Neural crest cell (in vitro differentiated cells): ENCODE measurements around the gene MACROD1. TPM values are rescaled to one million over a fixed set of nuclear protein-coding genes. Genes with fewer than 3 reads are reported as not detected.
A peak's percentile ranks its signal among the peaks of the same experiment; 100 is the strongest.
"Not testable (repeated sequence)": the region's sequence is repeated elsewhere in the genome, so short reads cannot be mapped to it uniquely, and the experiment has no call there.

Experiments
- DNase-seq: peaks from one replicate; pipeline ENCODE4 v3.0.0; 2021; ENCODE audit warnings: low read depth, mixed read lengths, low spot score
- H3K27ac Mint-ChIP-seq: one replicate; pipeline ENCODE4 v1.8.0; 2021; ENCODE audit warnings: mild to moderate bottlenecking, mixed read lengths; ENCODE audit not compliant: unreplicated experiment
- H3K27me3 Mint-ChIP-seq: 2 replicates; pipeline ENCODE4 v1.8.0; 2021; ENCODE audit warnings: low read depth, mild to moderate bottlenecking, mixed read lengths
- H3K36me3 Mint-ChIP-seq: 2 replicates; pipeline ENCODE4 v1.8.0; 2021; ENCODE audit warnings: low read depth, mild to moderate bottlenecking, mixed read lengths
- H3K4me1 Mint-ChIP-seq: 2 replicates; pipeline ENCODE4 v1.8.0; 2021; ENCODE audit warnings: mixed read lengths
- H3K4me3 Mint-ChIP-seq: one replicate; pipeline ENCODE4 v1.8.0; 2021; ENCODE audit warnings: mild to moderate bottlenecking, mixed read lengths
- H3K9me3 Mint-ChIP-seq: 2 replicates; pipeline ENCODE4 v1.8.0; 2021; ENCODE audit warnings: mixed read lengths
- total RNA-seq: library from RNA; stranded (reverse); gene quantifications from 2 replicates; pipeline ENCODE4 v1.2.1, GENCODE V29; 2021
- TF ChIP-seq, protein P1 (sequence below): fragments of 200-600 bp; sonication (generic); conservative IDR thresholded peaks from 2 replicates; pipeline ENCODE4 v1.5.0; 2021; ENCODE audit warnings: antibody characterized with exemption, mild to moderate bottlenecking

The MACROD1 gene
- total RNA-seq, 1 donor from 2014 or later: 26.1 TPM

DNA sequence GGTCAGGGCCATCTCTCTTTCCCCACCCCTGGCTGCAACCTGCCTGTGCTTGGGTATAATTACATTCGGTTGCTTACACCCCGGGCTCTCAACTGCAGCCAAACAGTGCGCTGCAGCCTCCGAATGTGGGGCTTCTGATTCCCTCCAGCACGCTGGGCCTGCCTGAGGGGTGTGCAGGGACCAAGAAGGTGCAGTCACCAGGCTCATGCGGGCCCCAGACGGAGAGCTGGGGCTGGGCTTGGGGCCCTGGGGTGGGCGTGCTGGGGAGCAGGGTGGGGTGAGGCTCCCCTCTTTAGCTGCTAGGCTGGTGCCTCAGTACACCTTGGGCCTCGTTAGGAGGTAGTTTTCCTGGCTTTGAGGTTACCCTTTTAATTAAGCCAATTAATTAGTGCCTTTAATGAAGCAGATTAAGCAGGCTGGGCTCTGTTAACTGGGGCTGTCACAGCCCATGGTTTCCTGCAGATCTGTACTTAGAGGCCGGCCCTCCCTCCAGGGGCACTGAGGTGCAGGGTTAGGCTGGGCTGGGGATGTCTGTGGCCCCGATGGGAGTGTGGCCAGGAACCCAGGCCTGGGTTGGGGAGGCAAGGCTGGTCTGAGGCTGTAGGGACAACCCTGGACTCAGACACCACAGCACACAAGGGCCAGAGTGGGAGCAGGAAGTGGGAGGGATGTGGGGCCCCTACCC, 112.8 kb downstream of the MACROD1 start:
- no peak overlapping the region for H3K27ac Mint-ChIP-seq
- DNase-seq: no peak
- H3K4me1 Mint-ChIP-seq: peaks cover 30% of the 10 kb centered on the region
- H3K36me3 Mint-ChIP-seq: no peaks in the 10 kb centered on the region
- no peaks in the 10 kb centered on the region for H3K9me3 Mint-ChIP-seq
- TF ChIP-seq, protein P1, sequence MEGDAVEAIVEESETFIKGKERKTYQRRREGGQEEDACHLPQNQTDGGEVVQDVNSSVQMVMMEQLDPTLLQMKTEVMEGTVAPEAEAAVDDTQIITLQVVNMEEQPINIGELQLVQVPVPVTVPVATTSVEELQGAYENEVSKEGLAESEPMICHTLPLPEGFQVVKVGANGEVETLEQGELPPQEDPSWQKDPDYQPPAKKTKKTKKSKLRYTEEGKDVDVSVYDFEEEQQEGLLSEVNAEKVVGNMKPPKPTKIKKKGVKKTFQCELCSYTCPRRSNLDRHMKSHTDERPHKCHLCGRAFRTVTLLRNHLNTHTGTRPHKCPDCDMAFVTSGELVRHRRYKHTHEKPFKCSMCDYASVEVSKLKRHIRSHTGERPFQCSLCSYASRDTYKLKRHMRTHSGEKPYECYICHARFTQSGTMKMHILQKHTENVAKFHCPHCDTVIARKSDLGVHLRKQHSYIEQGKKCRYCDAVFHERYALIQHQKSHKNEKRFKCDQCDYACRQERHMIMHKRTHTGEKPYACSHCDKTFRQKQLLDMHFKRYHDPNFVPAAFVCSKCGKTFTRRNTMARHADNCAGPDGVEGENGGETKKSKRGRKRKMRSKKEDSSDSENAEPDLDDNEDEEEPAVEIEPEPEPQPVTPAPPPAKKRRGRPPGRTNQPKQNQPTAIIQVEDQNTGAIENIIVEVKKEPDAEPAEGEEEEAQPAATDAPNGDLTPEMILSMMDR: no peak
- no peak overlapping the region for H3K4me3 Mint-ChIP-seq
- H3K27me3 Mint-ChIP-seq: peaks cover 5% of the 10 kb centered on the region

DNA sequence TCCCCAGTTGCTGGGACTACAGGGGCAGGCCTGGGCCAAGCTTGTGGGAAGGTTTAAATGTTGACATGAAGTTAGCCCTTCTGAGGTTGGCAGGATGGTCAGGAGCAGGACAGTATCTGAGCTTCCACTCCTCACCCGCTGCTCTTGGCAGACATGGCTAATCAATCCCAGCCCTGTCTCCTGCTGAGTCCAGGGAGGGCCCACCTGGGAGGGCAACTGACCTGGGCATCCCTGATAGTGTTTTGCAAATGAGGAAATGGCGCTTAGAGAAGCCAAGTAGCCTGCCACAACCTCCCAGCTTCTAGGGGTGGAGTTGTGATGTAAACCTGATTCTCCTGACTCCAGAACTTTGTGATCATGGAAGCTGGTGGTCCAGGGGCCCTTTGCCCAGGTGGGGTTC, 113.5 kb downstream of the MACROD1 start:
- H3K4me3 Mint-ChIP-seq: no peak overlapping the region
- no peak for DNase-seq
- no peak overlapping the region for H3K27ac Mint-ChIP-seq
- TF ChIP-seq, protein P1: no peak
- peaks cover 32% of the 10 kb centered on the region for H3K4me1 Mint-ChIP-seq
- peaks cover 5% of the 10 kb centered on the region for H3K27me3 Mint-ChIP-seq
- no peaks in the 10 kb centered on the region for H3K9me3 Mint-ChIP-seq
- no peaks in the 10 kb centered on the region for H3K36me3 Mint-ChIP-seq

DNA sequence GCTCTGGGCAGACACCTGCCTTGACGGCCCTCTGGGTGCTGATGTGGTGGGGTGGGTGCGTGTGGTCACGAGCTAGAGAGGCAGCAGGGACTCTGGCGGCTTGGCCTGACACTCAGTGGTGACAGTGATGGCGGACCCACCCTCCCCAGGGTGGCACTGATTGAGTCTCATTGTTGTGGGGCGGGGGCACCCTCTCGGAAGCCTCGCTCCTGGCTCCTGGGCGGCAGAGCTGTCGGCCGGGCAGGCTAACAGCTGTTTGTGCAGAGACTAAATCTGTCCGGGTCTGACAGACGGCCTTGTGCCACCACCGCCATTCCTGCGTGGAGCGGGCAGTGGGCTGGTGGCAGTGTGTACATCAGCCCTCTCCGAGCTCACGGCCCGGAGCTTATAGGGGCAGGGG, 114.6 kb downstream of the MACROD1 start:
- Mint-ChIP-seq H3K4me1 (peaks cover 41% of the 10 kb centered on the region), H3K27me3 (peaks cover 5% of the 10 kb centered on the region), H3K9me3 (no peaks in the 10 kb centered on the region), H3K4me3 (no peak overlapping the region), H3K27ac (no peak overlapping the region), H3K36me3 (no peaks in the 10 kb centered on the region)
- DNase-seq: no peak
- TF ChIP-seq, protein P1: no peak

DNA sequence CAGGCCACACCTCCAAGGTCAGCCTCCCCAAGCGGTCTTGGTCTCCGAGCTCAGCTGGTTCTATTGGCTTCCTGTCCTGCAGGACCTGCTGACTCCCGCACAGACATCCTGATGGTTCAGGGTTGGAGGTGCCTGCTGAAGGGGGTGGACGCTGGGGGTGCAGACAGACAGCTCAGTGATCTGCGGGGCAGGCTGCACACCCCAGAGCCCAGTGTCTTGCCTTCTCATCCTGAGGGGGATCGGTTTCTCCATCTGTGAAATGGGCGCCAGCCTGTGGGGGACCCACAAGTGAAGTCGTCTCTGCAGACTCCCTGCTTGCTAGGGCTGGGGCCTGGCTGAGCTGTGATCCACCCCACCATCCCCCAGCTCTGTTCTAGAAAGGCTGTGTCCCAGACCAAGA, 116.4 kb downstream of the MACROD1 start:
- no peak overlapping the region for H3K4me3 Mint-ChIP-seq

DNA sequence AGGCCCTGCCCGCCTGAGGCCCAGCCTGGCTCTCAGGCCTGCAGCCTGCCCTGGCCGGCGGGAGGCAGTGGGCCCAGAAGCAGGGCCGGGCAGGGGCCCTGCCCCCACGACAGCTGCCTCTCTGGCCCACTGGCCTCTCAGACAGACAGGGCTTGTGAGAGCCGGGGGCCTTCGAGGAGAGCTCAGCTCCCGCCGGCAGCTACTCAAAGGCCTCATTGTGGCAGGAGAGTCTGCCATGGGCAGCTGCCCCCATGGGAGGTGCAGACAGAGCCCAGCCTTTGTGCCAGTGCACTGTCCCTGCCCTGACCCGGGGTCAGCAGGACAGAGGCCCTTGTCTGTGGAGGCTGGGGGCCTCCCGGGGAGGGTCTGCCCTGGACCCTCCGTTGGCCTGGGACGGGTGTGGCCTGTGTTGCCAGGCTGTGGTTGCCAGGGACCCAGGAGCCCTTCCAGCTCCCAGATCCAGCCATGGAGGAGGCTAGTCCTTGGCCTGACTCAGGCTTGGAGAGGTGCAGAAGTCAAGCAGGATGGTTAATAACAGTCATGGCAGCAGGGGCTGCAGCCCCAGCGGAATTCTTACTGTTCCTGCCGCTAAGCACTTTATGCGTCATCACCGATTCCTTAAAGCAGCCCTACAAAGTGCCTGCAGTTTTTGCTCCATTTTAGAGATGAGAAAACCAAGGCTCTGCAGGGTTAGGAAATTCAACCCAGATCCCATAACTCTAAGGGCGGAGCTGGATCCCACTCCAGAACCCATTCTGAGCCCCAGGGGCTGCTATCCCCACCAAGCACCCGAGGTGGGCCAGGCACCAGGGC, 117.7 kb downstream of the MACROD1 start:
- H3K27ac Mint-ChIP-seq: peak overlapping the region; percentile 92
- TF ChIP-seq, protein P1: no peak
- H3K4me3 Mint-ChIP-seq: peak overlapping the region; percentile 49
- no peaks in the 10 kb centered on the region for H3K36me3 Mint-ChIP-seq
- no peaks in the 10 kb centered on the region for H3K27me3 Mint-ChIP-seq
- no peaks in the 10 kb centered on the region for H3K9me3 Mint-ChIP-seq
- DNase-seq: peak; percentile 66
- H3K4me1 Mint-ChIP-seq: peaks cover 22% of the 10 kb centered on the region

More for the DNA sequence above, 116.4 kb downstream of the MACROD1 start:
- Mint-ChIP-seq H3K36me3 (no peaks in the 10 kb centered on the region), H3K27me3 (no peaks in the 10 kb centered on the region), H3K9me3 (no peaks in the 10 kb centered on the region), H3K4me1 (peaks cover 29% of the 10 kb centered on the region), H3K27ac (no peak overlapping the region)
- no peak for DNase-seq
- TF ChIP-seq, protein P1: no peak

DNA sequence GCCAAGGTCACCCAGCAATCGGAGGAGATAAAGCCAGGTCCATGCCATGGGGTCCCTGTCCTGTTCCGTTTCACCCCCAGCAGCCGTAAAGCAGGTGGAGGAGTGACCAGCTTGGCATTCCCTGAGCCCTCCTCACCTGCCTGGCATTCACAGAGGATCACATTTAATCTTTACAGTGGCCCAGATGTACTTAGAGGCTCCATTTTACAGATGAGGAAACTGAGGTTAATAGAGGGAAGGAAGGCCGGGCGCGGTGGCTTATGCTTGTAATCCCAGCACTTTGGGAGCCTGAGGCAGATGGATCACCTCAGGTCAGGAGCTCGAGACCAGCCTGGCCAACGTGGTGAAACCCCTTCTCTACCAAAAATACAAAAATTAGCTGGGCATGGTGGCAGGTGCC, 118.5 kb downstream of the MACROD1 start:
- not testable (repeated sequence) for H3K9me3 Mint-ChIP-seq, H3K27me3 Mint-ChIP-seq, H3K36me3 Mint-ChIP-seq, H3K4me3 Mint-ChIP-seq, DNase-seq
- peaks cover 26% of the 10 kb centered on the region for H3K4me1 Mint-ChIP-seq
- H3K27ac Mint-ChIP-seq: peak overlapping the region; percentile 92
